HL-60/S4 treated with retinoic acid at 250 ng/mL for 4 days and 3 days (cell line): ENCODE results near the gene CD247.

ENCODE experiments used
- in situ Hi-C: fragments of 300-500 bp; cut with MboI; formaldehyde crosslinking; loops from 2 replicates; pipeline ENCODE4 v1.7.0; 2022; ENCODE audit warnings: low sequenced_read_pairs

Gene CD247

DNA sequence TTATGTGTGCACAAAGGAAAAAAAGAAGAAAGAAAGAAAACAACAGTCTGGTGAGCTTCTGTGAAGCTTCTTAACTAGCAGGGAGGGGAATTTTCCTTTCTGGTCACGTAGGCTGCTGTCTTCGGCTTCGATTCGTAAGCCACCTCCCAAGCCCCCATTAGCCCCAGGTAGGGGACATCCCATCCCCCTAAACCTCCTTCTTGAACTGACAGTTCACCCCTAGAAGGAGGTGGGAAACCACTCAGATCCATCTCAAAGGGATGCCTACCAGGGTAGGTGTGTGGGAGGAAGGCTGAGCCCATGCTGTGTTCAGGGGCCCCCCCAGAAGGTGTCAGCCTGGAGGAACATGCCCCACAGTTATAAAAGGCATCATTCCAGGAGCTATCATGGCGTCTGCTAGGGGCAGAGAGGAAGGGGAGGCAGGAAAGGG is 25.8 kb downstream of the CD247 start:
- in situ Hi-C loops = no loop called here

DNA sequence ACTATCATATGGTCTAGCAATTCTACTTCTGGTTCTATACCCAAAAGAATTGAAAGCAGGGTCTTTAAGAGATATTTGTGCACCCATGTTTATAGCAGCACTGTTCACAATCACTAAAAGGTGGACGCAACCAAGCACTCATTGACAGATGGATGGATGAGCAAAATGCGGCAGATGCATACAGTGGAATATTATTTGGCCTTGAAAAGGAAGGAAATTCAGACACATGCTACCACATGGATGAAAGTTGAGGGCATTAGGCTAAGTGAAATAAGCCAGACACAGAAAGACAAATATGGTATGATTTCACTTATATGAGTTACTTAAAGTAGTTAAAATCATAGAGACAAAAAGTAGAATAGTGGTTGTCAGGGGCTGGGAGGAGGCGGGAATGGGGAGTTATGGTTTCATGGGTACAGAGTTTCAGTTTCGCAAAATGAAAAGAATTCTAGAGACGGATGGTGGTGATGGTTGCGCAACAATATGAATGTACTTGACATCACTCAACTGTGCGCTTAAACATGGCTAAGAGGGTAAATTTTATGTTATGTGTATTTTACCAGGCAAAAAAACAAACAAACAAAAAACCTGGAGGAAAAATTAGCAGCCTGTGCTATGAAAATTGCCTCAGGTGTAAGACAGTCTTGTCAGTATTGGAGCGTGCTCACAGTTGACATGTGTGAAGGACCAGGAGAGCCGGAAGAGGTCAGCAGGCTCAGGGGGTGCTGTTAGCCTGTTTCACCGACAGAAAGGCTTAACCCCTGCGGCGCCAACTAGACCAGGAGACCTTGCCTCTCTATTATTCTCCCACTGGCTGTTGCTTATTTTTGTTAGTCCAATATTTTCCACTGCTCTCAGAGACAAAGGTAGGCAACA is 26.5 kb downstream of the CD247 start:
- in situ Hi-C loops = no loop called here

DNA sequence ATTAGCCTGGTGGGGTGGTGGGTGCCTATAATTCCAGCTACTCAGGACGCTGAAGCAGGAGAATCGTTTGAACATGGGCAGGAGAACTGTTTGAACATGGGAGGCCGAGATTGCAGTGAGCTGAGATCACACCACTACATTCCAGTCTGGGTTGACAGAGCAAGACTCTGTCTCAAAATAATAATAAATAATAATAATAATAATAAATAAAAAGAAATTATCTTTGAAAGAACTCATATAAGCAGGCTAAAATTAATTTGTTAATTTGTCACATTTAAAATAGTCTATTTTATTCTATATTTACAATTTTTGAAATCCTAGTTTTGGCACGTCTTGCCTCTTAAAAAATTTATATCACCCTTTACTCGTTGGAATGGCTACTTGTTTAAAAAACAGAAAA is 27.6 kb downstream of the CD247 start:
- in situ Hi-C loops = no loop called here

DNA sequence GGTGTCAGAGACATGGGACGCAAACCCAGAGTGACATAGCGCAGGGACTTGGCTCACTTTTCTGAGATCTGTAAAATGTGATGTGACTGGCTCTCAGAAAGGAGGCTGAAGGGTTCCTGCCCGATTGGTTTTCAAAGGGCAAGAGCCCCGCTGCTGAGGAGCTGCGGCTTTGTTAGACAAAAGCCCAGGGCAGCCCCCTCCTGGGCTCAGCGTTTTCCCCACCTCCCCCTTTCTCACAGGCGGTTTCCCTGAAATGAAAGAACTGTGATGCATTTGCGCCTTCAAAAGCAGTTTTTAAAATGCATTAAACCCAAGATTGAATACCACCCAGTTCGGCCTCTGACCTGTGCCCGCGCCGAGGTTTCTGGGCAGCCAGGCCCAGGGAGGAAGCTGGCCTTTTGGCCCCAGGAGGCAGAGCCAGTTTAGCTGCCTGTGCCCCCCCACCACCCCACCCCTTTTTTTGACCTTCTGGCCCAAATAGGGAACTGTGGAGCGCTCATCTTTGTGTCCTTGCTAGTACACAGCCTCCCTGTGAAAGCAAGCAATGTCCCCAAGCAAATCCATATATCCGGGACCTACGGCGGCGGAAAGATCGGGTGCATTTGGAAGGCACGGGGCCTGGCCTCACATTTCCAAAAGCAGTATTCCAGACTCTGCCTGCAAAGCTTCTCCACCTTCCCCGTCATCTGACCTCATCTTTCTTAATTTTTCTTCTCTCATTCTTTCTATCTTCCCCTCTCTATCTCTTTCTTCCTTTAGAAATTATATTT is 28.6 kb downstream of the CD247 start:
- in situ Hi-C loops = no loop called here

DNA sequence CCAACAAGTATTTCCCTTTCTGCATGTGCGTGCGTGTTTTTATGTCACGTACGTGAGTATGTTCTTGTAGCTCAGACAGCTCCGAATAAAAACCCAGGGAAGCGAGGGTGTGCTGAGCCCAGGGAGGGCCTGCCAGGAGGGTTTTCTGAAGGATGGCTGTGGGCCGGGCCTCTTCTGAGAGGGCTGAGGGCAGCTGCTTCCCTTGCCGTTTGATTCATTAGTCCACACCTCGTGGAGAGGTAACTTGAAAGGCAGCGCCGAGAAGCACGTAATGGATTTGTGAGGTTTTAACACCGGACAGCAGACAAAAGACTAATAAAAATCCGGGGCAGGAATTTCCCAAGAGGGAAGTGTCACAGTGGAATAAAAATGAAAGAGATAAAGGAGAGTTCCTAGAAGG is 29.5 kb downstream of the CD247 start:
- in situ Hi-C loops = no loop called here

DNA sequence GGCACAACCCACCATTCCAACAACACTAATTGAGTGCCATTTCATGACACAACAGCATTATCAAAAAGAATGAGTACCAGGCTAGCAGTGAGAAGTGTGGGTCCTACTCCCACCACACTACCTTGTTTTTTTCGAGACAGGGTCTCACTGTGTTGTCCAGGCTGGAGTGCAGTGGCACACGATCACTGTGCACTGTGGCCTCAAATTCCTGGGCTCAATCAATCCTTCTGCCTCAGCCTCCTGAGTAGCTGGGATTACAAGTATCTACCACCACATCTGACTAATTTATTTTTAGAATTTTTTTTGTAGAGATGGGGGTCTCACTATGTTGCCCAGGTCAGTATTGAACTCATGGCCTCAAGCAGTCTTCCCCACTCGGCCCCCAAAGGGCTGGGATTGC is 30.7 kb downstream of the CD247 start:
- in situ Hi-C loops = no loop called here

DNA sequence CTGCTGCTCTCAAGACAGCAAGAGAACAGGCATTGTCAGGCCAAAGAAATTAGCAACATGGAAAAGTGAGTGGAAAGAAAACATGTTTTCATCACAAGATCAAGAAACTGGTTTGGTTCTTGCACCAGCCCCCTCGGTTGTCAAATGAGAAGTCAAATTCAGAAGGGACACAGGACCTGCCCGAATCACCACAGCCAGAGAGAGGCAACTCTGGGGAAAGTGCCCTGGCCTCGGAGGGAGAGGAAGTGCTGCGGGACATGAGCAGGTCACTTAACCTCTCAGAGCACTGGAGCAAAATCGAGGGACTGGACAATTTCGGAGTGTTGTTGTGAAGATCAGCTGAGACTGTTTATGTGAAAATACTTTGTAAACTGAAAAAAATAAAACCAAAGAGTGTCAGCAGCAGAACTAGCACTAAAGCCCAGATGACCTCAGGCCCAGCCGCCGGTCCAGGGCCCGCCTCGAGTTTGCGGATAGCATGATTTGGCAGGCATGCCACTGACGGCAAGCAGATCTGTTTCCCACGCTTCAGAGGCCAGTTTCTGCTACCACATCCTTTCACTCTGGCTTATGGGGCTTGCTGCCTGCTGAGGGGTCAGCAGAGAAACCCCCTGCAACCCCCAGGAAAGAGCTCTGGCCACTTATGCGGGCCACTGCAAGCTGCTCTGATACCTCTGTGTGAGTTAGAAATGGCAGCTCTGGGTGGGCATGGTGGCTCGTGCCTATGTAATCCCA is 32.1 kb downstream of the CD247 start:
- in situ Hi-C loops = no loop called here

DNA sequence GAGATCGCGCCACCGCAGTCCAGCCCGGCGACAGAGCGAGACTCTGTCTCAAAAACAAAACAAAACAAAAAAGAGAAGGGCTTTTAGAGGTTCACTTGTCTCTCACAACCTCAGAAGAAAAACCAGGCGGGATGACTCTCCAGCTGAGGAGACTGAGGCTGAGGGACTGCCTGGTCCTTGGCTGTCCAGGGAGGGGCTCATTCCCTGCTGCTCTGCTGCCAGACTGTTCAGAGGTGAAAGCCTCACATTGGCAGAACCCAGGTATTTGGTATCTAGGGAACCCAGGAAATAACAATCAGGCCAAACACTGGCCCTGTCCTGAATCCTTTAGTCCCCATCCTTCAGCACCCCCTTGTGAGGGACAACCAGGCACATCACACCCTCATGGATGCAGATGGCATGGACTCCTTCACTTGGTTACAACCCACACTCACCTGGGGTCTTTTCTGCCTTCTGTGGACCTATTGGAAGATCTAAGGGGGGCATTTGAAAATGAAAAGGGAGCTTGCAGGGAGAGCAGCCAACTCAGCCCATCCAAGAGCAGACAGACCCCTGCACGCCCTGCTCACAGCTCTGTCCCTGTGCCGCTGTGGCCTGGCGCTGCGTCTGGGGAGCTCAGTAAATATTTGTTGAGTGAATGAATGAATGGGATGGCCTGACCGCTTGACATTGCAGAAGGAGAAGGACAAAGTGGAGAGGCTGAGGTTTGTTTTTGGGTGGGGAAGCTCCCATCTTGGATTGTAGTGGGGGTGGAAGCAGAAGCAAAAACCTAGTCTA is 33.4 kb downstream of the CD247 start:
- in situ Hi-C loops = no loop called here

DNA sequence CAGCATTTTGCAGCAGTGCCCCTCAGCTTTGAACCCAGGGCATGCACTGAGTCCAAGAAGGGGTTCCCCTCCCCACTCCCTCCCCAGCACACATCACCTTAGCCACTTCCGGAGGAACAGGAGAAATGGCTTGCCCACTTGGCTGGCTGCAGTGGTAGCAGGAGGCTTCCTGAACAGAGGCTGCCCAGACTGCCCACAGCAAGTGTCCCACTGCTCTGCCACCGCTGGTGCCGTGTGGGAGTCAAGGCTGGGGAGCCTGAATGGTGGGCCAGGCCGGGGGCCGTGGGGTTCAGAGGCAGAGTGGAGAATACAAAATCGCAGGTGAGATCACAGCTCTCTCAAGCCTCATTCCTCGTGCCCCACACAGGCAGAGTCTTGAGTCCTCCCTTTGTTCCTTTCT is 34.5 kb downstream of the CD247 start:
- in situ Hi-C loops = no loop called here

DNA sequence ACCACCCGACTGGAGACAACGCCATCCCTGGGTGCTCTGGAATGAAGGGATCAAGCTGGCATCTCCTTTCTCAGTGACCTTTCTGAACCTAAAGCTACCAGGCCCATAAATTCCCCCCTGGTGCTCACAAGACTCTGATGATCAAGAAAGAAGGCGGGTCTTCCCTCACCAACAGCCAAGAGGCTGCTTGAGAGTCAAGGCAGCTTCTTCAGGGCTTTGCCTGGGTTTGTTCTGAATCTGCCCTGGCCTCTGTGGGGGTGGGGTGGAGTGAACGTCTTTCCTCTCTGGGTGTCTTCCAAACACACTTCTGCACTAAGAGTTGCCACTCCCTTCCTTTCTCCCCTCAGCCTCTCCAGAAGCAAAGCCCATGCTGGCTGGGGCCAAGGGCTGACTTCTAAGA is 36.1 kb downstream of the CD247 start:
- in situ Hi-C loops = no loop called here

DNA sequence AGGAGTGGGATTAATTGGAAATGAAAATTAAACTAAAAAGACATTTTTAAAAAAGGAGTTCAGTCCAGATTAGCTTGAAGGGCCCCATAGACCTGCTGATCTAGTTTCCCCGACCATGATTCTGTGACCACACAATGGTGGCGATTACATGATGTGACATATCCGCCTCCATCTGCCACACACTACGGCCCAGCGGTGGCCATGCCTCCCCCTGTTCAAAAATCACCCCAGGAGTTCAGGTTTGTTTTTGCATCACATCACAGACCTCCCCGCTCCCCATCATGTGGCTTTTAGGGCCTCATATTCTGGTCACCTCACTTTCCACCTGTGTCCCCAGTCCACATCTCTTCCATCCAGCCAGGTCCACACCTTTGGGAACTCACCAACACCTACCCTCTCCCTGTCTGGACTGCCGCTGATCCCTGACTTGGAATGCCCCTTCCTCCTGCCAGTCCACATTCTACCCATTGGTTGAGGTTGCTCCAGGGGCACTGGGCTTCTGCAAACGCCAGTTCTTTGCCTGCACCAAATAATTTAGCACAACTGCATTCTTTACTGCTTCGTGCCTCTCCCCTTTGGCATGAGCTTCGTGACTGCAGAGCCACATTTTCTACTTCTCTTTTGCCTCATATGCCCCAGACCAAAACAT is 38.9 kb downstream of the CD247 start:
- in situ Hi-C loops = no loop called here

DNA sequence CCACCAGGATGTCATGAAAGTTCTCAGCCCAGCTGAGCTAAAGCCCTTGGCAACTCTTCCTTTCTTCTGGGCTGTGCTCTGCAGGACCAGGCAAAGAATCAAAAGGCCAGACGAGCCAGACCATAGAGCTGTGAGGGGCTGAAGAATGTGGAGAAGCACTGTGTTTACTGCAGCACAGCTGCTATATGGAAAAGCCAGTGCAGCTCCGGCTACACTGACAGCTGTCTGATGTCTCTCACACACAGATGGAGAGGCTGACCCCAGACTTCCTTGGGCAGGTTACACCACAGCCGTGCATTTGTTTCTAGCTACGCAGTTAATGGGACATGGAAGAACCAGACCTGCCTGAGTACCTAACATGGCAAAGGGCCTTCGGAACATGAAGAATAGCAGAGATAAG is 40.3 kb downstream of the CD247 start:
- in situ Hi-C loops = no loop called here

DNA sequence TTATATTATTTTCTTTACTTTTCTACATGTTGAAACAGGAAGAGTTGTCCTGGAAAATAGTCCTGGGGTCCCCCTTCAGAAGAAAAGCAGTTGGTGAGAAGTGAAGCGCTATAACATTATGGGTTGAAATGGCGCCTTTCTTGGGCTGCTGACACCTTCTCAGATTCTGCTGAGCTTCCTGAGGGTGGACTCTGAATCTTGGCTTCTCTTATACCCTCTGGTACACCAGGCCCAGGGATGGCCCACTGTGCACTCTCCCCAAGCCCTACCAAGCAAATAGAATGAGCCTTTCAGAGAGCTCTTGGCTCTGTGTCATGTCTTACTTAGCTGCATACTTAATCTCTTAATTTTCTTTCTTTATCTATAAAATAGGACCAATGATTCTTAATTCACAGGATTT is 42.3 kb downstream of the CD247 start:
- in situ Hi-C loops = no loop called here

DNA sequence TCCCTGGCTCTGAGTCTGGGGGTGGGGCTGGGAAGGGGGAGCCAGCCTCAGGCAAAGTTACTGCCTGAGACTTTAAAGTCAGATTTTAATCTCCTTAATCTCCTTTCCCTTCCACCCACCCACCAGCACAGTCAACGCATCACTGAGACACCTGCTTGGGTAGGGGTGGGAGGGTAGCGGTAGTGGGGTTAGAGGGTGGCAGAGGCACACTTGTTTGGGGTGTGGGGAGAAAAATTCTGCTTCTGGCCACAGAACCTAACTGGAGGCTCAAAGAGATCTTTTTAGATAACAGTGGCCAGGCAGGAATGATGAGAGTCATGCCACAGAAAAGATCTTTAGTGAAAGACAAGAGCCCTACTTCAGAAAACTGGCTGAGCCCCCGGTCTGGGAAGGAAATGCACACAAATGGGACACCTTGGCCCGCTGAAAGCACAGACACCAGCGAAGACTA is 44.1 kb downstream of the CD247 start:
- in situ Hi-C loops = no loop called here

DNA sequence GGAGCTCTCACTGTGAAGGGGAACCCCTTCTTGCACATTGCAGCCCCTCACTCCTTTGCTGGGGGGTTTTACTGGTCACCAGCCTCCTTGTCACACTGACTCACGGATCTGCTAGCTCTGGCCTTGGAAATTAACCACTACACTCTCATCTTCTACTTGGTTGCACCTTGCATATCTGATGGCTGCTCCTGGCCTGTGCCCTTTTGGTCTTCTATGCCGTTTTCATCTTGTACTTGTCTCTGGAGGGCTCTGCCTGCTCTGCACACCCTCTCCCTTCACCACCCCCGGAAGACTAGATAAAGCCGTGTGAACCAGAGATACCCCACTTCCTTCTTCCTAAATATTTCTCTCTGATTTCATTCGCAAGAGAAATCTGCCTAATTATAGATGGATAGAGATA is 44.6 kb downstream of the CD247 start:
- in situ Hi-C loops = no loop called here

DNA sequence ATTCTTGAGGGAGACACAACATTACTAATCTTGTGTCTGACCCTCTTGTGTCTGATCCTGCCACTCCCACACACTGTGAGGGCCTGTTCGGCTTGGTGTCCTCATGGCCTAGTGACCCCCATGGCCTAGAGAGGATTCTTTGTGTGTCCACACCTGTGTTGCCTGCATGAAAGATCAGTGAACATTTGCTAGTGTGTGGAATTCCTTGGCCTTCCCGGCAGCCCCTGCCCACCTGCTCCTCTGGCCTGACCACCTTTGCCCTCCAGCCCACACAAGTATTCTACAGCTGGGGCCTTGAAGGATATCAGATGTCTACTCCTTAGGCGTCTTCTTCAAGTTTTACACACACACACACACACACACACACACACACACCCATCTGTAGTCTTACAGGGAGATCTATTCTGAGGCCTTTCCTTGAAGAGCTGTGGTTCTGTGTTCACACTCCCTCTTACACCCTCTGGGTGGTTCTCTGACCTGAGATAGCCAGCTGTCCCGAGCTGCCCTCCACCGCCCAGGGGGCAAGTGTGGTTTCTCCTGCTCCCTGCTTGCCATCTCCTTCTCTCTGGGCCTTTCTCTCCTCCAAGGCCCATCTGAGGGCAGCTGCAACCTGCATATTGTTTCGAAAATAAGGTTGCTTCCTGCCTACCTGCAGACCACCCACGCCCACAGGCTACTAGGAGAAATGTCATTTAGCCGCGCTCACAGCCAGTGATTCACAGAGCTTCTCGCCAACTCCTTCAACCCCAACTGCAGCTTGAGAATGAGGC is 45.4 kb downstream of the CD247 start:
- in situ Hi-C loops = no loop called here

DNA sequence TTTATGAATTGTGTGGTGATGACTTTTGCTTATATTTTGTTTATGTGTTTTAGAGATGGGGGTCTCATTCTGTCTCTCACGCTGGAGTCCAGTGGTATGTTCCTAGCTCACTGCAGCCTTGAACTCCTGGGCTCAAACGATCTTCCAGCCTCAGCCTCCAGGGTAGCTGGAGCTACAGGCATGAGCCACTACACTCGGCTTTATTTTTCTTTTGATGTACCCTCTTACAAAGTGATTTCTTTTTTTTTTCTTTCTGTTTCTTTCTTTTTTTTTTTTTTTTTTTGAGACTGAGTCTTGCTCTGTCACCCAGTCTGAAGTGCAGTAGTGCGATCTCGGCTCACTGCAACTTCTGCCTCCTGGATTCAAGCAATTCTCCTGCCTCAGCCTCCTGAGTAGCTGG is 46.8 kb downstream of the CD247 start:
- in situ Hi-C loops = no loop called here

DNA sequence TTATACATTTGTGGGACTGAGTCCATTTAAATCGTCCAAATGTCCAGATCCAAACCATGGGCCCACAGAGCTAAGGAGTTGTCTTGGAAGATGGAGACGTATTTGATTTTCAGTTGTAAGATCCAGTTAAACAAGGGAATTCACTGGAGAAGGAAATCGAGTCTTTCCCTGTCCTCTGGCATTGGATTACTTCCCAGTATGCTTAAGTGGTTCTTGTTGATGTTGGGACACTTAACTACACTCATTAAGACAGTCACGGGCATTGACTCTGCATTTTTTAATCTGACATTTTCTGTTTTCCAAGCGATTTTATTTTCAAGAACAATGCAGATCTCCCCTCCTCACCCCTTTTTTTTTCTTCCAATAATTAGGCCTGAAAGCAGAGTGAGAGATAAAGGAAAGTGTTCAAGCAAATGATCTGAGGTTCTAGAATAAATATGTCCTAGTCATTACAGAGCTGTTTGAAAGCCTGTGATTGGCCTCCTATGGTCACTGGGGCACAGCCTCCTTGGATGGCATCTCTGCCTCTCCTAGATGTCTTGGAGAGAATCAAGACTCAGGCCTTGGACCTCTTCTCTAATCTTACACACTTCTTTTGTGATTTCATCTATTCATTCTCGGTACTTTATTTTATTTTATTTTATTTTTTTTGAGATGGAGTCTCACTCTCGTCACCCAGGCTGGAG is 48.9 kb downstream of the CD247 start:
- in situ Hi-C loops = no loop called here

DNA sequence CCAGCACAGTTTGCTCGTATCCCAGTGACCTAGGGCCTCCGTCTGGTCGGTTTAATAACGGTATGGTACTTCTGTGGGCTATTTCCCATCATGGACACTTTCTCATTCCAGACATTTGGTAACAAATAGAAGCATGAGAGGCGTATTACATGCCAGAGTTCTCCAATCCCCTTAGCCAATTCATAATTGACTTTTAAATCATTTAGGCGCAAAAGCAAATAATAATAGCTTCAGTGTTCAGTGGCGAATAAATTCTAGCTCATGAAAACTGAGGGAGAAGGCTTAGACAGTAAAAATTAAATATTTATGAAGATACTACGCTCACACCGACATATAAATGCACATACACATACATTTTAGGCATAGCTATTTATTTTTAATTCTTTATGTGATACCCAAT is 50.6 kb downstream of the CD247 start:
- in situ Hi-C loops = no loop called here
